Activated CD4-positive, alpha-beta T cell treated with anti-CD3 and anti-CD28 coated beads, Interleukin-2, amount 10 ng/mL, durations not matched to agents 24 days and 14 days (primary cell): Measurements from ENCODE around the gene TACSTD2. TPM values are rescaled to one million over a fixed set of nuclear protein-coding genes. Genes with fewer than 3 reads are reported as not detected.
"Not testable (repeated sequence)": the region's sequence is repeated elsewhere in the genome, so short reads cannot be mapped to it uniquely, and the experiment has no call there.

Source experiments
- DNase-seq: peaks from one replicate; pipeline ENCODE4 v3.0.0; 2022
- H3K27ac Mint-ChIP-seq: one replicate; pipeline ENCODE4 v1.8.0; 2022; ENCODE audit warnings: mild to moderate bottlenecking, mixed read lengths
- H3K27me3 Mint-ChIP-seq: one replicate; pipeline ENCODE4 v1.8.0; 2022; ENCODE audit warnings: mixed read lengths
- H3K36me3 Mint-ChIP-seq: one replicate; pipeline ENCODE4 v1.8.0; 2022; ENCODE audit warnings: low read depth, mild to moderate bottlenecking, mixed read lengths
- H3K4me1 Mint-ChIP-seq: one replicate; pipeline ENCODE4 v1.8.0; 2021; ENCODE audit warnings: mixed read lengths
- H3K4me3 Mint-ChIP-seq: one replicate; pipeline ENCODE4 v1.8.0; 2022; ENCODE audit warnings: mild to moderate bottlenecking, moderate library complexity, mixed read lengths
- H3K9me3 Mint-ChIP-seq: one replicate; pipeline ENCODE4 v1.8.0; 2021; ENCODE audit warnings: mixed read lengths
- intact Hi-C: fragments of 100-400 bp; cut with micrococcal nuclease; formaldehyde crosslinking; loops from one replicate; pipeline ENCODE4 v1.15.1; 2023
- total RNA-seq: library from RNA; stranded (reverse); gene quantifications from 2 replicates; pipeline ENCODE4 v1.2.3, GENCODE V29; 2022

The TACSTD2 gene
- total RNA-seq, 1 donor from 2014 or later = not detected

DNA sequence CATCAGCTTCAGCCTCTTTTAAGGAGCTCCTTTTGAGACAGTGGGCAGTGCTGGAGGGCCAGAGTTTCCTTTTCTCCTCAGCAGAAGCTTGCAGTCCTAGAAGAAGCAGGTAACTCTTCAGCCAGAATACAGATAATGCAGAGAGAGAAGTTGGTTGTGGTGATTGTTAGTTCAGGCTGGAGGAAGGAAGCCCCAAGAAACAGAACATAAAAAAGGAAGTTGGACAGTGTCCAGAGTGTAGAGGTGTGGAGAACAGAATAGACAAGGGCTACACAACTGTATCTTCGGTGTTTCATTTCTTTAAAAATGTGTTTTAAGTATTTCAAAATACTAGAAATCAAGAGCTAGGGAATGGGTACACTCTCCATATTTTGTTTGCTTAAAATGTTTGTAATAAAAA is 6.4 kb upstream of the TACSTD2 start:
- no peak overlapping the region for H3K27ac Mint-ChIP-seq
- H3K27me3 Mint-ChIP-seq = peaks cover 51% of the 10 kb centered on the region
- no peaks in the 10 kb centered on the region for H3K36me3 Mint-ChIP-seq
- no peaks in the 10 kb centered on the region for H3K9me3 Mint-ChIP-seq
- H3K4me3 Mint-ChIP-seq = no peak overlapping the region
- H3K4me1 Mint-ChIP-seq = peaks cover 17% of the 10 kb centered on the region
- no peak for DNase-seq
- intact Hi-C loops = no loop called here

DNA sequence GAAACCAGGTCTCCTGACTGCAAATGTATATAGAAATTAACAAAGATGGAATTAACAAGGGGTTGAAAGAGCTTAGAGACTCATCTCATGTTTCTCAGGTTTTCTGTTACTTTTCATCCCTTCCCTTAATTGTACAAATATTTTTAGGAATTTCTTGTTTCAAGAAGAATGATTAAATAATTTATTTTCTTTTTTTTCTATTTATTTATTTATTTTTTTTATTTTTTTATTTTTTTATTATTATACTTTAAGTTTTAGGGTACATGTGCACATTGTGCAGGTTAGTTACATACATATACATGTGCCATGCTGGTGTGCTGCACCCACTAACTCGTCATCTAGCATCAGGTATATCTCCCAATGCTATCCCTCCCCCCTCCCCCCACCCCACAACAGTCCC is 5.1 kb upstream of the TACSTD2 start:
- Mint-ChIP-seq H3K4me1 (peaks cover 27% of the 10 kb centered on the region), H3K27me3 (peaks cover 58% of the 10 kb centered on the region)
- H3K27ac Mint-ChIP-seq, DNase-seq, H3K9me3 Mint-ChIP-seq, H3K36me3 Mint-ChIP-seq, intact Hi-C loops, H3K4me3 Mint-ChIP-seq: not testable (repeated sequence)

DNA sequence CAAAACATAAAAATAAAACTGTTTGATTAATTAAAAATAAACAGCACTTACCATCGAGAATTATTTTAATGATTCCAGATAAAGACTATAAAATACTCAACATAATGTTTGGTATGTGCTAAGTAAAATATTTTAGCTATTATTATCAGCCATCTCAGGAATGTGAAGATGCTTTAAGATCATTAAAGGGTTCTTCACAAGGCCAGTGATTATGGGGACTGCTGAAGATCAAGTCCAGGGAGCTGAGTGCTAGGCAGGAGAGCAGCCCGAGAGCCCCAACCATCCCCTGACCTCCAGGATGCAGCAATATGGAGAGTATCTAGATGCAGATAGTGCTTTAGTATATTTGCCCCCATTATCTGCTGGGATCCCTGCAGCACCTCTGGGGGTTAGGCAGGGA is 4.6 kb upstream of the TACSTD2 start:
- Mint-ChIP-seq H3K9me3 (no peaks in the 10 kb centered on the region), H3K27me3 (peaks cover 54% of the 10 kb centered on the region), H3K4me3 (no peak overlapping the region), H3K36me3 (peaks cover 1% of the 10 kb centered on the region), H3K4me1 (peaks cover 27% of the 10 kb centered on the region), H3K27ac (no peak overlapping the region)
- DNase-seq = no peak
- intact Hi-C loops = no loop called here

DNA sequence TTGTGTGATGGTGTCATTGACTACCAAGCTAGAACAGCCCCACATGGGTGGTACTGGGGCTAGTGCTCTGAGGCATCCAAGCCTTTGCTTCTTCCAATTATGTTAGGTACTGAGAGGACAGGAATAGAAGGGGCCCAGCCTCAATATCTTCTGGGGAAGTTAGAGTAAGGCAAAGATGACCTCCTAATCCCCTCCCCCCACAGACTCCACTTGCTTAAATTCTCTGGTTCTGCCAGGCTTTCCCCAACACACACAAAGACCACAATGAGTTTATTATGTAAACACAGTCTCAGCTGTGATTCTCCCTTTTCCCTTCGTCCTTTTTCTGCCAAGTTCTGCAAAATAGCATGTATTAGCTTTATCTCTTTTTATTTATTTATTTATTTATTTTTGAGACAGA is 3.1 kb upstream of the TACSTD2 start:
- H3K4me1 Mint-ChIP-seq = peaks cover 32% of the 10 kb centered on the region

DNA sequence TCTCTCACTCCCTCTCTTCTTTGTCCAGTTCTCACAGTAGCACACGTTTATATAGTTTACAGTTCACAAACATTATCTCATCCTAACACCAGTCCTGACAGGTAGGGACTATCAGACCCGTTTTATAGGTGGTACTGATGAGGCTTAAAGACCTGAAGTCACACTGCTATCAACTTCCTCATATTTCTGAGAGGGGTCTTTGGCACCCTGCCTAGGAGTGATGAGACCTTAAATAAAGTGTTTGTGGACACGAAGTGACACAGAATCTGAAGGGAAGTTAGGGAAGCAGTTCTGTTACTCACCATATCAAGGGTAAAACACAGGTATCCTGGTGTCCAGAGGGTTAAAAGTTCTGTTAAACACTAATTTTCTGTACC is 590 bp upstream of the TACSTD2 start:
- intact Hi-C loops = loop anchor here (5.0 kb wide), 1 partner anchor 75 kb away; no protein-coding TSS in a partner anchor
- H3K27me3 Mint-ChIP-seq = peaks cover 63% of the 10 kb centered on the region
- DNase-seq = no peak
- H3K4me3 Mint-ChIP-seq = peak overlapping the region; percentile 58
- peaks cover 1% of the 10 kb centered on the region for H3K36me3 Mint-ChIP-seq
- H3K9me3 Mint-ChIP-seq = no peaks in the 10 kb centered on the region
- H3K4me1 Mint-ChIP-seq = peaks cover 35% of the 10 kb centered on the region
- no peak overlapping the region for H3K27ac Mint-ChIP-seq

More for the DNA sequence above, 3.1 kb upstream of the TACSTD2 start:
- intact Hi-C loops = no loop called here
- peaks cover 53% of the 10 kb centered on the region for H3K27me3 Mint-ChIP-seq
- no peak for DNase-seq
- no peak overlapping the region for H3K27ac Mint-ChIP-seq
- peaks cover 1% of the 10 kb centered on the region for H3K36me3 Mint-ChIP-seq
- H3K4me3 Mint-ChIP-seq = no peak overlapping the region
- H3K9me3 Mint-ChIP-seq = no peaks in the 10 kb centered on the region

DNA sequence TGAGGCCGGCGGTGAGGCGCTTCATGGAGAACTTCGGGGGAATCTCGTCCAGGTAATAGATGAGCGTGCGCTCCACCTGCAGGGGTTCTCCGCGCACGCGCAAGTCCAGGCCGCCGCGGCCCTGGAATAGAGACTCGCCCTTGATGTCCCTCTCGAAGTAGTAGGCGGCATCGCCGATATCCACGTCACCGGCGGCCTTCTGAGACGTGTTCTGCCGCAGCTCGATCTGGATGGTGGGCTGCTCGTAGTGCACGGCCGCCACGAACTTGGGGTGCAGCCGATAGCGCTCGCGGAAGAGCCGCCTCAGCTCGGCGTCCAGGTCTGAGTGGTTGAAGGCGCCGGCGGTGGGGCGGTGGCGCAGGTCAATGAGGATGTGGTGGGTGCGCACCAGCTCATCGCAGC is 726 bp downstream of the TACSTD2 start:
- Mint-ChIP-seq H3K4me3 (peak overlapping the region; percentile 81), H3K4me1 (peaks cover 35% of the 10 kb centered on the region), H3K9me3 (no peaks in the 10 kb centered on the region), H3K36me3 (peaks cover 1% of the 10 kb centered on the region), H3K27me3 (peaks cover 72% of the 10 kb centered on the region), H3K27ac (no peak overlapping the region)
- DNase-seq = peak; percentile 73
- intact Hi-C loops = loop anchor here (5.0 kb wide), 1 partner anchor 76 kb away; no protein-coding TSS in a partner anchor

DNA sequence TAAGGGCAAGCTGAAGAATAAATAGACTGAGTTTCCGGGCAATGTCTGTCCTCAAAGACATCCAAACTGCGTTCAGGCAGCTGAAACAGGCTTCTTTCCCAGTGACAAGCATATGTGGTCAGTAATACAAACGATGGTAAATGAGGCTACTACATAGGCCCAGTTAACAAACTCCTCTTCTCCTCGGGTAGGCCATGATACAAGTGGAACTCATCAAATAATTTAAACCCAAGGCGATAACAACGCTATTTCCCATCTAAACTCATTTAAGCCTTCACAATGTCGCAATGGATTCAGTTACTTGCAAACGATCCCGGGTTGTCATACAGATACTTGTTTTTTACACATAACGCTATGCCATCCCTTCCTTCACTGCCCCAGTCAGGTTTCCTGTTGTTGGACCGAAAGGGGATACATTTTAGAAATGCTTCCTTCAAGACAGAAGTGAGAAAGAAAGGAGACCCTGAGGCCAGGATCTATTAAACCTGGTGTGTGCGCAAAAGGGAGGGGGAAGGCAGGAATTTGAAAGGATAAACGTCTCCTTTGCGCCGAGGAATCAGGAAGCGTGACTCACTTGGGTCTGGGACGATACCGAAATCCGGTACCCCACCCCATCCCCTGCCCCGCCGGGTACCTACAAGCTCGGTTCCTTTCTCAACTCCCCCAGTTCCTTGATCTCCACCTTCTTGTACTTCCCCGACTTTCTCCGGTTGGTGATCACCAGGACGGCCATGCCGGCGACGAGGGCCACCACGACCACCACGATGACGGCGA is 1.3 kb downstream of the TACSTD2 start:
- Mint-ChIP-seq H3K36me3 (peaks cover 1% of the 10 kb centered on the region), H3K27ac (peak overlapping the region; percentile 1), H3K27me3 (peaks cover 73% of the 10 kb centered on the region), H3K4me1 (peaks cover 35% of the 10 kb centered on the region), H3K4me3 (peak overlapping the region; percentile 81), H3K9me3 (no peaks in the 10 kb centered on the region)
- intact Hi-C loops = loop anchor here (5.0 kb wide), 1 partner anchor 77 kb away; no protein-coding TSS in a partner anchor
- no peak for DNase-seq

DNA sequence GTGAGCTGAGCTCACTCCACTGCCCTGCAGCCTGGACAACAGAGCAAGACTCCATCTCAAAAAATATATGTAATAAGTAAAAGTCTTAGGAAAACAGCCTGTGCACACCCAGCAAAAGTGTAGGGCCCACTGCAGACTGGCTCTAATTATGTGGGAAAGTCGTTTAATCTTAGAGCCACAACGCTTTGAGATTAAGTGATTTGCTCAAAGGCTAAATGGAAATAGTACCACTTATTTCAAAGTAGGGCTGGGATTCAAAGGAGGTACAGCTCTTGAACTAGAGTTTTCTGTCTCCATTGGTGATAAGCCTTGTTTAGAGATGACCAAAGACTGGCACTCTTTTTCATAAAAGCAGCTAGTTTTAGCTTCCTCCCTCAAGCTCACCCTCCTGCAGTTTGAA is 2.2 kb downstream of the TACSTD2 start:
- H3K4me3 Mint-ChIP-seq = no peak overlapping the region
- peaks cover 35% of the 10 kb centered on the region for H3K4me1 Mint-ChIP-seq
- DNase-seq = no peak
- intact Hi-C loops = loop anchor here (5.0 kb wide), 1 partner anchor 77 kb away; no protein-coding TSS in a partner anchor
- peaks cover 74% of the 10 kb centered on the region for H3K27me3 Mint-ChIP-seq
- peaks cover 1% of the 10 kb centered on the region for H3K36me3 Mint-ChIP-seq
- no peaks in the 10 kb centered on the region for H3K9me3 Mint-ChIP-seq
- H3K27ac Mint-ChIP-seq = no peak overlapping the region

DNA sequence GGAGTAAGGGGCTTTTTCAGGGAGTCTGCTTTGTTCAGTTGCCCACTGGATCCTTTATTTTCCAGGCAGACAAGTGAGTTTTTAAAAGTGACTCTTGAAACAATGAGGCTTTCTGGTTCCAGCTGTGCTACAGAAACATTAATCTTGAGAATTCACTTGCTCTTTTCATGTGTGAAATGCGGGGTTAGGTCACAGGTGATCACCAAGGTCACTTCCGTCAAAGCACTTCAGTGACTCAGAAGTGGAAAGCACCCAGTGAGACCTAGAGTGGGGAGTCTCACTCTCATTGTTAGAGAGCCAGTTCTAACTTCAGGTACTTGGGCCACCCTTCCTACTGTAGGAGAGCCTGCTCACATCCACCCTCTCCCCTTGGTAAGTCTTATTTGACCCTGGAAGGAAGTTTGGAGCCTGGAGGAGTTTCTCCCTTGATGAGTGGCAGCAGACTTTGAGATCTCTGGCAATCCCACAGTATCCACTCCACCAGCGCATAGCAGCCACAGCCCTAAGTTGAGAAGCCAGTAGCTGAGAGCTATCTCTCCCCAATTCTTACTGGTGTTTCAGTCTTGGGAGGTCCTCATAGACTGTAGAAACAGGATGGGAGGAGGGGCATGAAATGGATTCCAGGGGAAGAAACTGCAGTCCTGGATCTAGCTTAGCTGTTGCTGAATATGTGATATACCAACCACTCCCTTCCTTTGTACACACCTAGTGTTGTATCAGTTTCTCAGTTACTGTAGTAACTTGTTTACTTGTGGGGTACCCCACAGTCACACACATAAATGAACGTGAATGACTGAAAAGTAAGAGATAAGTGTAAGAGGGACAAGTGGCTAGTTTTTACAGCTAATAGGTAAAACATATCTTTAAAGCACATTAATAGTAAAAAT is 3.1 kb downstream of the TACSTD2 start:
- H3K4me3 Mint-ChIP-seq = peak overlapping the region; percentile 49
- intact Hi-C loops = loop anchor here (1.0 kb wide), 2 partner anchors 10 to 28 kb away; partner anchors contain the start of gene OMA1
- H3K27ac Mint-ChIP-seq = peak overlapping the region; percentile 52
- H3K27me3 Mint-ChIP-seq = peaks cover 75% of the 10 kb centered on the region
- H3K4me1 Mint-ChIP-seq = peaks cover 35% of the 10 kb centered on the region
- DNase-seq = peak; percentile 87
- peaks cover 1% of the 10 kb centered on the region for H3K36me3 Mint-ChIP-seq
- no peaks in the 10 kb centered on the region for H3K9me3 Mint-ChIP-seq

DNA sequence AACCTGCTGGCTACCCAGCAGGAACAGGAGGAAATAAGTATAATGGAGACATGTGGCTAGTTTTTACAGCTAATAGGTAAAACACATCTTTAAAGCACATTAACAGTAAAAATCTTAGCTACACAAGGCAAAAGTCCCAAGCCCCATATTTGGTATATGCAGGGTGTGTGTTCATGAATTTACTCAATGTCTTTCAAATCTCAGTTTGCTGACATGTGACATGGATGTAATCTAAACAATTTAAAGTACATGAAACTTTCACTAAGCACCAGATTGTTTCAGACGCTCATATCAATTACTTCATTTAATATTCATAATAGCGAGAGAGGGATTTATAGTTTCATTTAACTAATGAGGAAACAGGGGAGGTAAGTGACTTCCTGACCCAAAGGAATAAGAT is 3.9 kb downstream of the TACSTD2 start:
- DNase-seq = no peak
- intact Hi-C loops = loop anchor here (1.0 kb wide), 2 partner anchors 11 to 27 kb away; partner anchors contain the start of gene OMA1
- peaks cover 1% of the 10 kb centered on the region for H3K36me3 Mint-ChIP-seq
- H3K4me1 Mint-ChIP-seq = peaks cover 34% of the 10 kb centered on the region
- peak overlapping the region; percentile 49 for H3K4me3 Mint-ChIP-seq
- peak overlapping the region; percentile 52 for H3K27ac Mint-ChIP-seq
- peaks cover 78% of the 10 kb centered on the region for H3K27me3 Mint-ChIP-seq
- no peaks in the 10 kb centered on the region for H3K9me3 Mint-ChIP-seq

DNA sequence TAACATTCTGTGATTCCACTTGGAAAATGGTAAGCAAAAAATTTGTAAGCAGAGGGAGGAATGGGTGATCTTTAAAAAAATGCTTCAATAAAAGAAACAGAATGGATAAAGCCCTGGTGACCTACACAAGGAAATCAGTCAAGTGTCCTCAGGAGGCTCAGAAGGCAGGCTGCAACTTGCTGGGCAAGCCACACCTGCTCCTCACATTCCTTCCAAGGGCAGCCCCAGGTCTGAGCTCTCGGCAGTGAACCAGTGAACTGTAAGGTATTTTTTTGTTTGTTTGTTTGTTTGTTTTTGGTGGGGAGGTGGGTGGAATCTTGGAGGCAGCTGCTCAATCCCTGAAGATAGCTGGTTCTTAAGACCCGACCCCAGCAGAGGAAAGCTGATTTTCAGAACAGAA is 4.4 kb downstream of the TACSTD2 start:
- H3K27me3 Mint-ChIP-seq = peaks cover 75% of the 10 kb centered on the region
- DNase-seq = no peak
- peaks cover 1% of the 10 kb centered on the region for H3K36me3 Mint-ChIP-seq
- no peak overlapping the region for H3K27ac Mint-ChIP-seq
- intact Hi-C loops = loop anchor here (1.0 kb wide), 2 partner anchors 12 to 26 kb away; partner anchors contain the start of gene OMA1
- H3K4me1 Mint-ChIP-seq = peaks cover 30% of the 10 kb centered on the region
- no peak overlapping the region for H3K4me3 Mint-ChIP-seq
- H3K9me3 Mint-ChIP-seq = no peaks in the 10 kb centered on the region

DNA sequence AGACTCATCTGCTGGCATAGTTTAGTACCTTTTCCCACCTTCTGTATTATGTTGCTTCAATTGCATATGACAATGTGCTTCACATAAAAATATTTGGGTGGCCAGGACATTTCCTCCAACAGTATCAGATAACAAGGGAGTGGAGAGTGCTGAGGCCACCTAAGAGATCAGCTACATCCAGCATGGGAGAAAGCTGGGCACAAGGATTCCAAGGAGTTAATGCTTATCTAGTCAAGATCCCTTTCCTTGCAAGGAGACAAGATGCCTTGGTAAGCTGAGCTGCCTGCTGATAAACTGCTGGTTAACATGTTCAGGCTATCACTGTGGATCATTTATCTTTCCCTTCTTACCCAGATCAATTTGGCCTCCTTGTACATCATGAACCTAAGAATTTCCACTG is 5.4 kb downstream of the TACSTD2 start:
- intact Hi-C loops = no loop called here
- Mint-ChIP-seq H3K27me3 (peaks cover 76% of the 10 kb centered on the region), H3K4me1 (peaks cover 26% of the 10 kb centered on the region), H3K27ac (no peak overlapping the region), H3K9me3 (no peaks in the 10 kb centered on the region), H3K36me3 (no peaks in the 10 kb centered on the region), H3K4me3 (no peak overlapping the region)
- no peak for DNase-seq

DNA sequence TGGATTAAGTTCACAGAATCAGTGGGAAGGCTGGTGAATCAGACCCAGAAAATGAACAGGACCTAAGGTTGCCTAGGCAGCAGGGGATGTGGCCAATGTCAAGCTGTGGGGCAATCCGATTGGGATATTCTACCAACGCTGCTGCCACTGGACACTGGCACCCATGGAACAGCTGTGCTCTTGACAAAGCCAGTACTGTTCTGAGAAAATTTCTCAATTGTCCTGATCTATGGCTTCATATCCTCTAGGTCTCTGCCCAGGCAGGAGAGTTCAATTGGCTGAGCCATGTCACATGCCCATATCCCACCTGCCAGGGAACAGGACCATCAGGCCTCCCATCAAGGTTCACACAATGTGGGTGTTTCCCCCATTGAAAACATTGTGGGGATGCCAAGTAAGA is 6.2 kb downstream of the TACSTD2 start:
- Mint-ChIP-seq H3K36me3 (no peaks in the 10 kb centered on the region), H3K4me1 (peaks cover 20% of the 10 kb centered on the region), H3K4me3 (no peak overlapping the region), H3K9me3 (no peaks in the 10 kb centered on the region), H3K27me3 (peaks cover 77% of the 10 kb centered on the region), H3K27ac (no peak overlapping the region)
- DNase-seq = no peak
- intact Hi-C loops = no loop called here

DNA sequence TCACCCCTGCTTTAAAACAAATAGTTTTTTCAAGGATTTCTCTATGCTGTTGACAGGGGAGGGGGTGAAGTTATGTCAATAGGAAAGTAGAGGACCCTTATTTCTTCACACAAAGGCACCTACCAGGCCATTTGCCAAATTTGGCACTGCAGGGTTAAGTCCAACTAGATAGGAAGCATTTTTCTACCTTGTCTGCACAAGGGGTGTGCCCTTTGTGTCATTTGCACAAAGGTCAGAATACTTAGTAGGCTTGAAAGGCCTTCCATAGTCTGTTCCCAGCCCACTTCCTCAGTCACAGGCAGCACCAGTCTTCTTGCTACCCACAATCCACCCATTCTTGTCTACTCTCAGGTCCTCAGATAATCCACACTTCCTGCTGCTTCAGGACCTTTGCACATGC is 7.0 kb downstream of the TACSTD2 start:
- Mint-ChIP-seq H3K27me3 (peaks cover 75% of the 10 kb centered on the region), H3K4me1 (peaks cover 17% of the 10 kb centered on the region), H3K27ac (no peak overlapping the region), H3K4me3 (no peak overlapping the region), H3K36me3 (no peaks in the 10 kb centered on the region), H3K9me3 (no peaks in the 10 kb centered on the region)
- DNase-seq = no peak
- intact Hi-C loops = no loop called here
